NCI-H2107 (cell line): ENCODE results near the gene CCDC82.
"Not testable (repeated sequence)": the region's sequence is repeated elsewhere in the genome, so short reads cannot be mapped to it uniquely, and the experiment has no call there.

Source experiments
- DNase-seq: peaks from one replicate; lab custom pipeline; 2025; lab: John Stamatoyannopoulos, UW

The CCDC82 gene

GRCh38 chr11:96389720-96390487 lies at the start of gene CCDC82, which contains the start of gene JRKL:
Gene CCDC82, minus strand, starts transcription at chr11:96389912. Its CDS starts 5,165 bp downstream, at chr11:96384747.
Gene JRKL, plus strand, starts transcription at chr11:96390013. Its CDS starts 637 bp downstream, at chr11:96390650.
- DNase-seq = peak; percentile 84

DNA sequence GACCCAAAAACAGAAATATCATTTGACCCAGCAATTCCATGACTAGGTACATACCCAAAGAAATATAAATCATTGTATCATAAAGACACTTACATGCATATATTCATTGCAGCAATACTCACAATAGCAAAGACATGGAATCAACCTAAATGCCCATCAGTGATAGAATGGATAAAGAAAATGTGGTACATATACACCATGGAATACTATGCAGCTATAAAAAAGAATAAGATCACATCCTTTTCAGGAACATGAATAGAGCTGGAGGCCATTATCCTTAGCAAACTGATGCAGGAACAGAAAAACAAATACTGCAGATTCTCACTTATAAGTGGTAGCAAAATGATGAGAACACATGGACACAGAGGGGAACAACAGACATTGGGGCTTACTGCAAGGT lies 42.9 kb upstream of the CCDC82 start:
- not testable (repeated sequence) for DNase-seq

GRCh38 chr11:96430668-96431067 lies 41.0 kb upstream of the CCDC82 start:
- DNase-seq = no peak

DNA sequence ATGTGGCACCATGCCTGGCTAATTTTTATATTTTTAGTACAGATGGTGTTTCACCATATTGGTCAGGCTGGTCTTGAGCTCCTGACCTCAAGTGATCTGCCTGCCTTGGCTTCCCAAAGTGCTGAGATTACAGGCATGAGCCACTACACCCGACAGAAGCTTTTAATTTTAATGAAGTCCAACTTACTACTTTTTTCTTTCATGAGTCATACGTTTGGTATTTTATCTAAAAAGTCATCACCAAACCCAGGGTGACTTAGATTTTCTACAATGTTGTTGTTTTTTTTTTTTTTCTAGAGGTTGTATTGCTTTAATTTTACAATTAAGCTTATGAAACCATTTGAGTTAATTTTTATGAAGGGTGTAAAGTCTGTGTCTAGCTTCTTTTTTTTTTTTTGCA lies 35.0 kb upstream of the CCDC82 start:
- no peak for DNase-seq

- DNase-seq = no peak
These were observed 23.7 kb upstream of the CCDC82 start for GRCh38 chr11:96413408-96413807.

GRCh38 chr11:96412761-96413381 lies 23.2 kb upstream of the CCDC82 start:
- DNase-seq = no peak

DNA sequence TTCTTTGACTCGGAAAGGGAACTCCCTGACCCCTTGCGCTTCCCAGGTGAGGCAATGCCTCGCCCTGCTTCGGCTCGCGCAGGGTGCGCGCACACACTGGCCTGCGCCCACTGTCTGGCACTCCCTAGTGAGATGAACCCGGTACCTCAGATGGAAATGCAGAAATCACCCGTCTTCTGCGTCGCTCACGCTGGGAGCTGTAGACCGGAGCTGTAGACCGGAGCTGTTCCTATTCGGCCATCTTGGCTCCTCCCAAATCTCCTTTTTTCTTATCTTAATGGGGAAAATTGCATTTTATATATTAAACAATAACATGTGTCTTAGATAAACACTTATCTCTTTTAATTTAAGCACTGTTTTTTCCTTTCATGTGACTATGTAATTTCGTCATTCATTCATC lies 21.7 kb upstream of the CCDC82 start:
- DNase-seq = not testable (repeated sequence)

DNA sequence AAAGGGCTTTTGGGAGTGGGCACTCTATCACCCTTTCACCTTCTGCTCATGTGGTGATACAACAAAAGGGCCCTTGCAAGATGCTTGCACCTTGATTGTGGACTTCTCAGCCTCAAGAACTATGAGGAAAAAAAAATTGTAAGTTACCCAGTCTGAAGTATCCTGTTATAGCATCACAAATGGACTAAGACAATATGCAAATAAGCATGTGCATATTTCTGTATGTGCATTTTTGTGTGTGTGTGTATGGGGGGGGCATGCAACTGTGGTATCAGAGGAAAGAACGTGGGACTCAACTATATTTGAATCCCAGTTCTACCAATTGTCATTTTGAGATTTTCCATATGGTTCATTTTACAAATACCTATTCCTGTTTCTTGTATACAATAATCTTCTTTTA lies 11.0 kb upstream of the CCDC82 start:
- no peak for DNase-seq

- DNase-seq = no peak
These were observed 8.2 kb upstream of the CCDC82 start for GRCh38 chr11:96397863-96398262.

GRCh38 chr11:96396637-96397036 lies 6.9 kb upstream of the CCDC82 start:
- DNase-seq = no peak

DNA sequence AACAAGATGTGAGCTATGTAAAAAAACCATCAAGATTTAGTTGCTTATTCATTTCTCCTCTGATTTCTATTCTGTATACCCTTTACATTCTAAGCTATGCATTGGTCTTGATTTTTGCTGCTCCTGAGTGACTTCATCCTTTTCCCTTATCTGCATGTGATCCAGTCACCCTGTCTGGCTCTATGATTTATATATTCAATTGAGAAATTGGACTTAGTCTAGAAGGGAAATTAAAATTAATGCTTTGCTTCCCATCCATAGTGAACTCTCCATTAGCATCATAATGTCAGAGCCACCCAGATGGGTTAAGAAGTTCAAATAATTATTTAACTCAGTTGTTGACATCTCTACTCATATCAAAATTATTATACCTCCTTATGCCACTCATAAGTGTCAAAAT lies 5.1 kb upstream of the CCDC82 start:
- no peak for DNase-seq

DNA sequence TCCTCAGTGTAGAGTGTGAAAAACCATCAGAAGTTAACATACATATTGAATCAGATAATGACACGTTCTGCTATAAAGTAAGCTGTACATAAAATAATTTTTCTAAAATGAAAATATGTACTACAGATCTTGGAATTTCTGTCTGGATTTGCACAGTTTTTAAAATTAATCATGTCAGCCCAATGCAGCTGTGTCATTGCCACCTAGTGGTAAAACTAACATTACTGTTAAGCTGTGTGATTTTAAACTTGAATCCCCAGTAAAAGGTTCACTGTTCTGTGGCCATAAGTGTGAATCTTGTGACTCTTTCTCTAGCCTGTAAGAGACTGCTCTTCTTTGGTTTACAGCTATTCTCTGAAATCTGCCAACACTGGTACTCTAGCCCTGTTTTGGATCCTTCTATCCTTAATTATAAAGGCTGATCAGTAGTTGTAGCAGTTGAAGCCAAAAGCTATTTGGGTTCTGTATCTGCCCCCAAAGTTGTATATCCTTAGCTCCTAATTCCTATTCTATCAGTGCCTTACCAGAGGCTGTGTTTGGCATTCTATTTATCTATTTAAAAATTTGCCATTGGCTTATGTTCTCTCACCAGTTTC lies 4.1 kb upstream of the CCDC82 start:
- no peak for DNase-seq

DNA sequence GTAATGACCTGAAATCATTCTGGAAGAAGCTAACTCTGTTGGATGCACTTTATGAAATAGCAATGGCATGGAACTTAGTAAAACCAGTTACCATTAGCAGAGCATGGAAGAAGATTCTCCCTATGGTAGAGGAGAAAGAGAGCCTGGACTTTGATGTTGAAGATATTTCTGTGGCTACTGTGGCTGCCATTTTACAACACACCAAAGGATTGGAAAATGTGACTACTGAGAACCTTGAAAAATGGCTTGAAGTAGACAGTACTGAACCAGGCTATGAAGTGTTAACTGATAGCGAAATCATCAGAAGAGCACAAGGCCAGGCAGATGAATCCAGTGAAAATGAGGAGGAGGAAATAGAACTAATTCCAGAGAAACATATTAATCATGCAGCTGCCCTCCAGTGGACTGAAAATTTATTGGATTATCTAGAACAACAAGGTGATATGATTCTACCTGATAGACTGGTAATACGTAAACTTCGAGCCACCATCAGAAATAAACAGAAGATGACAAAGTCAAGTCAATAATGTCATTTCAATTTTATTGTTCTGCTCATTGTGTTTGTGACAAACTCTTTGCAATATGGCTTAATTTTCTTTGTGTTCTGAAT lies 2.1 kb upstream of the CCDC82 start:
- DNase-seq = no peak

- no peak for DNase-seq
These were observed 728 bp upstream of the CCDC82 start for GRCh38 chr11:96390488-96390792.

DNA sequence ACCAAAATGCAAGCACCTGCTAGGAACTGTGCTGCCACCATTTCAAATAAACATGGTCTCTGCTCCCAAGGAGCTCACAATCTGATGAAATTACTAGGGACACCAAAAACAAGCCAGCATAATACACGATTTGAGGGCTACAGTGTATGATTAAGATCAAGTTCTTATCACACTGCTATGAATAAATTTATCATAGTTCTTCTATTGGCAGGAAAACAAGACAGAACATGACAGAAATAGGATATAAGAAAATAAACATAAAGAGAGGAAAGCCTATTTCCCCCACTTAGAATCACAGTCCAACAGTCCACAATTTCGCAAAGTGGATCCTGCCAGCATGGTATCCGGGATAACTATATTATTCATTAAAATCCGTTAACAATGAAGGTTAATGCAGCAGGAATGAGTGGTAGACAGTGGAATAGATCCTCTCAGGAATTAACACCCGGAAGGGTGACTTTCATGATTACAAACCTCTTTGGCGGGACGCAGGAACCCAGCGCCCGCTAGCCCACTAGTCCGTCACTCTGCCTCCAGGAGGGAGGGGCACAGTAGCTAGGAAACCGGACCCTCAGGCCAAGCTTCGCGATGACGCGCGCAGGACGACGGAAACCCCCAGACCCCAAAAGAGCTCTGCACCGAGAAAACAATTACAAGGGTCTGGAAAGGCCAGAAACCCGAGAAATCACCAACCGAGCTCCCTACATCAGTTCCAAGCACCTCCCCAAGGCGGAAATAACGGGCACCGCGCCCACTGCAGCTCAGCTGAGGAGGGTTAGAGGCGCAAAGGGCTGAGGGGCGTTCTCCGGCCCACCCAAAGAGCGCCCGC lies 607 bp downstream of the CCDC82 start:
- DNase-seq = peak; percentile 55

GRCh38 chr11:96385187-96385586 lies 4.5 kb downstream of the CCDC82 start:
- DNase-seq = no peak

DNA sequence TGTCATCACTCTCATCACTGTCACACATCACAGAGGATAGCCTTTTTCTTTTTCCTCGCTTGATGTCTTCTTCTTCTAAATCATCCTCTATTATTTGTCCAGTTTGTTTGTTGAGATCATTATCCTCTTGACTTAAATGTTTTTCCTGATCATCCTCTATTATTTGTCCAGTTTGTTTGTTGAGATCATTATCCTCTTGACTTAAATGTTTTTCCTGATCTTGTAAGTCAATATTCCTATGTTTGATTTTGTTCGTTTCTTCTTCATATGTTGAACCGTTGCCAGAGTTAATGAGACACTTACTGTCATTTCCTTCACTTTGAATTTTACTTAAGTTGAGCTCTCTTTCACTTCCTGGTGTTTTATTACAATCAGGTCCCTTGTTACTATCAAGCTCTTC lies 5.6 kb downstream of the CCDC82 start:
- DNase-seq = no peak

GRCh38 chr11:96376796-96377195 lies 12.9 kb downstream of the CCDC82 start:
- no peak for DNase-seq

DNA sequence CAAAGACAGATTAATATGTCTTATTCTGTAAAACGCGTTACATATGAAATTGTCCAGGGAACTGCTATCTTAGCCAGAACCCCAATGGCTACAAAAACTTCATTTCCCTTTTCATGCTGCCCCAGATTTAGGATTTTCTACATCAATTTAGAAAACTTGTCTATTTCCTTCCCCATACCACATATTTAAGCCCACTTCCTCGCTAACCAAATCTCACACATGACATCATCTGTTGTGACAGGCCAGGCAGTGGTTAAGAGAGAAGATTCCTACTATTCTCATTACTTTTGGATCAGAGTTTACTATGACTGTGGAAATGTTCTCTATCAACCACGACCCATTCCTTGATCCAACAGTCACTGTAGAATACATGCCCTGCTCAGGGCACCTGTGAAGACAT lies 15.9 kb downstream of the CCDC82 start:
- DNase-seq = no peak

GRCh38 chr11:96367342-96367741 lies 22.4 kb downstream of the CCDC82 start:
- no peak for DNase-seq

GRCh38 chr11:96366024-96366423 lies 23.7 kb downstream of the CCDC82 start:
- no peak for DNase-seq

DNA sequence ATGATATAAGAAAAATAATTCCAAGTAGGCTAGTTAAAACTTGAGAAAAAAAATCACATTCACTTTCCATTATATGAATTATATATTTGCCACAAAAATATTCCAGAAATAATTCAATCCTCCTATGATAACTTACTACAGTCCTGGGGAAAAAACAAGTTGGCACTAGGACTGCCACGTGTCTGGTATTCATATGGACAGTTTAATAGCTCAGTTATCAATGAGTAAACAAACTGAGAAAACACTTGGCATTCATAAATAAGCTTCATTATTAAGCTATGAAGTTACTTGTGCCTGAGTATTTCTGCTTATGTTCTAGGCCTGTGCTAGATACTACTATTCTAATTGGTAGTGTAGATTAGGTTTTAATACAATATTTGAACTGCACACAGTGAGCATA lies 24.2 kb downstream of the CCDC82 start:
- DNase-seq = no peak
